CD4-positive, CD25-positive, alpha-beta regulatory T cell (primary cell): ENCODE results near the gene SLC30A7. TPM values are rescaled to one million over a fixed set of nuclear protein-coding genes. Genes with fewer than 3 reads are reported as not detected.
"Not testable (repeated sequence)": the region's sequence is repeated elsewhere in the genome, so short reads cannot be mapped to it uniquely, and the experiment has no call there.

Source experiments
- ATAC-seq, 2 donors: fragments of 150-1000 bp; cut with Tn5 transposase; one replicate each; pipeline ENCODE4 v1.10.0; 2021; ENCODE audit warnings: low read depth in 2 of 2, moderate number of reproducible peaks in 2 of 2, moderate library complexity in 1 of 2
- DNase-seq, 3 donors: peaks; one replicate each; pipeline versions ENCODE4 v3.0.0 to v3.0.0-alpha.2; 2012 to 2022; ENCODE audit warnings: mixed read lengths in 1 of 3
- H3K27ac ChIP-seq: one replicate; pipeline ENCODE4 v1.7.0; 2013; ENCODE audit warnings: mild to moderate bottlenecking, low read length; ENCODE audit not compliant: insufficient read depth, poor library complexity, severe bottlenecking
- H3K27me3 ChIP-seq: one replicate; pipeline ENCODE4 v1.7.0; 2013; ENCODE audit warnings: low read length; ENCODE audit not compliant: control insufficient read depth, insufficient read depth
- H3K36me3 ChIP-seq: one replicate; pipeline ENCODE4 v1.7.0; 2013; ENCODE audit warnings: mild to moderate bottlenecking, low read length, moderate library complexity; ENCODE audit not compliant: control insufficient read depth, insufficient read depth
- H3K4me1 ChIP-seq: 2 replicates; pipeline ENCODE4 v1.7.0; 2013; ENCODE audit warnings: mild to moderate bottlenecking, low read length; ENCODE audit not compliant: insufficient read depth, control insufficient read depth, poor library complexity, severe bottlenecking
- H3K4me3 ChIP-seq: one replicate; pipeline ENCODE4 v1.7.0; 2013; ENCODE audit warnings: low read depth, mild to moderate bottlenecking, low read length, moderate library complexity
- H3K9me3 ChIP-seq, 2 experiments: 1 replicate in 1 of 2; 2 replicates in 1 of 2; pipeline ENCODE4 v1.7.0; 2013; ENCODE audit warnings: low read length in 2 of 2, mild to moderate bottlenecking in 1 of 2, moderate library complexity in 1 of 2; ENCODE audit not compliant: control insufficient read depth in 2 of 2
- H3K27ac Mint-ChIP-seq, 3 donors: one replicate each; pipeline ENCODE4 v1.8.0; 2020 to 2022; ENCODE audit warnings: mild to moderate bottlenecking in 3 of 3, mixed read lengths in 3 of 3, moderate library complexity in 2 of 3
- H3K27me3 Mint-ChIP-seq: one replicate; pipeline ENCODE4 v1.8.0; 2022; ENCODE audit warnings: mild to moderate bottlenecking, mixed read lengths
- H3K36me3 Mint-ChIP-seq: one replicate; pipeline ENCODE4 v1.8.0; 2020; ENCODE audit warnings: mixed read lengths
- H3K4me1 Mint-ChIP-seq, 4 donors: one replicate each; pipeline ENCODE4 v1.8.0; 2020 to 2022; ENCODE audit warnings: mixed read lengths in 4 of 4, mild to moderate bottlenecking in 1 of 4
- H3K4me3 Mint-ChIP-seq, 4 donors: one replicate each; pipeline ENCODE4 v1.8.0; 2020 to 2022; ENCODE audit warnings: mild to moderate bottlenecking in 4 of 4, mixed read lengths in 4 of 4, moderate library complexity in 3 of 4
- H3K9me3 Mint-ChIP-seq, 7 donors: one replicate each; pipeline ENCODE4 v1.8.0; 2020 to 2022; ENCODE audit warnings: mixed read lengths in 7 of 7, mild to moderate bottlenecking in 3 of 7, moderate library complexity in 2 of 7
- polyA plus RNA-seq, 4 donors: library from polyadenylated mRNA; unstranded; fragments of 300-500 nt; fragmentation: Illumina TruSeq; gene quantifications; one replicate each; pipeline ENCODE4 v1.2.3, GENCODE V29; 2021
- total RNA-seq: library from RNA; stranded (reverse); gene quantifications from one replicate; pipeline ENCODE4 v1.2.3, GENCODE V29; 2022

The SLC30A7 gene, protein sequence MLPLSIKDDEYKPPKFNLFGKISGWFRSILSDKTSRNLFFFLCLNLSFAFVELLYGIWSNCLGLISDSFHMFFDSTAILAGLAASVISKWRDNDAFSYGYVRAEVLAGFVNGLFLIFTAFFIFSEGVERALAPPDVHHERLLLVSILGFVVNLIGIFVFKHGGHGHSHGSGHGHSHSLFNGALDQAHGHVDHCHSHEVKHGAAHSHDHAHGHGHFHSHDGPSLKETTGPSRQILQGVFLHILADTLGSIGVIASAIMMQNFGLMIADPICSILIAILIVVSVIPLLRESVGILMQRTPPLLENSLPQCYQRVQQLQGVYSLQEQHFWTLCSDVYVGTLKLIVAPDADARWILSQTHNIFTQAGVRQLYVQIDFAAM
- total RNA-seq (29.1 TPM), polyA plus RNA-seq (10 to 100 TPM; 12.8 to 16.8 (median 13.9) TPM)

GRCh38 chr1:100895540-100896480 is at the start of gene SLC30A7:
Gene SLC30A7 (plus strand): TSS chr1:100896090. CDS start chr1:100896263, 173 bp downstream.
- peak within 1 kb of the TSS; percentile 100 for H3K27ac Mint-ChIP-seq
- ATAC-seq (peak; percentile 78), DNase-seq (peak; percentile 89 to 95 (median 91))
- peaks cover 12 to 67% (median 44%) of the 10 kb centered on the region in 4 donors for H3K4me1 Mint-ChIP-seq
- Histone ChIP-seq H3K36me3 (peaks cover 21% of the 10 kb centered on the region), H3K4me1 (peaks cover 37% of the 10 kb centered on the region), H3K27me3 (no peaks in the 10 kb centered on the region), H3K9me3 (peaks cover 0 to 1% of the 10 kb centered on the region in 2 experiments), H3K27ac (peak within 1 kb of the TSS; percentile 98), H3K4me3 (peak within 1 kb of the TSS; percentile 95)
- peaks cover 0 to 11% (median 2%) of the 10 kb centered on the region in 7 donors for H3K9me3 Mint-ChIP-seq
- peaks cover 24% of the 10 kb centered on the region for H3K36me3 Mint-ChIP-seq
- peaks cover 6% of the 10 kb centered on the region for H3K27me3 Mint-ChIP-seq
- peak within 1 kb of the TSS; percentile 97 to 100 (median 98) for H3K4me3 Mint-ChIP-seq

DNA sequence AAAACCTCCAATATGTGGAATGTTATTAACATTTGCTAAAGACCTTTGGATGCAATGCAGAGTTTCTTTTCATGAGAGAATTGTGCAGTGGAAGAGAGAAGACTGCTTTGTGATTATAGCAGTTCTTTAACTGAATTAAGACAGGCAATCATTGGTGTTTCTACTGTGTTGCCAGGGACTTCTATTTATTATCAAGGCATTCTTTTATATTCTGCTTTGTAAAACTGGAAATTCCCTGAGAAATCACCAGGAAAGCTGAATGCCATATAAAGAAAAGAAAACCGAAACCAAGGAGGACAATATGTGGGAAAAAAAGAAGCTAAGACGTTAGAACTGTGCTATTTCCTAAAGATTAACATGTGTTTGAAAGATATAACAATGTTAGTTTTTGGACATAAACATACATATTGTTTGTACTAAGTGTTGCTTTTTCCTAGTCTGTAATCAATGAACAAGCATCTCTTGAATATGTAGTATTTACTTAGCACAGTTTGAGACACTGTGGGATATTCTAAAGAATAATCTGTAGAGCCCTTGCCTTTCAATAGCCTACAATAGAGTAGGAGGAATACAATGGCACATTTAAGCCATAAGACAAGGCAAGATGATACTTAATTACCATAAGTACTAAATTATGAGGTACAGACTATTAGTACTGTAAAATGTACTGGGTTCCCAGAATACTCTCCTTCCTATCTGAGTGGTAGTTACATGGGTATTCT is 48.4 kb upstream of the SLC30A7 start:
- no peak overlapping the region for H3K27ac Mint-ChIP-seq
- no peak for ATAC-seq
- no peak overlapping the region for H3K4me3 Mint-ChIP-seq

DNA sequence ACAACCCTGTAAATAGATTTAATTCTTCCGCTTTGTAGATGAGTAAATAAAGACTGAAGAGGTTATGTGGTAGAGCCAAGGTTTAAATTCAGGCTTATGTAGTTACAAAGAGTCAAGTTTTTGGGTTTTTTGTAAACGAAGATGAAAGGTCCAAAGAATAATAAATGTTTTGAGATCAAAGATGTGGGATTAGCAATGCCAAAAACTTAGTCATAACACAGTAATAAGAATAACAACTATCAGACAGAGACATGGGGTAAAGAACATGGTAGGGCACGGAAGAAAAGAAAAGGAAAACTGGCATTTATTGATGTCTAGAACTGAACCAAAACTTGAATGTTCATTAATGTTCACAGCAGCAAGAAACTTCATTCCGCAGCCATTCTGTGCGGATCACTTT is 44.2 kb upstream of the SLC30A7 start:
- no peak overlapping the region for H3K4me3 Mint-ChIP-seq

More for the DNA sequence above, 48.4 kb upstream of the SLC30A7 start:
- Histone ChIP-seq H3K27ac (no peak overlapping the region), H3K27me3 (peaks cover 22% of the 10 kb centered on the region), H3K9me3 (no peaks in the 10 kb centered on the region), H3K4me3 (no peak overlapping the region), H3K36me3 (no peaks in the 10 kb centered on the region), H3K4me1 (no peaks in the 10 kb centered on the region)
- DNase-seq: no peak
- peaks cover 0 to 9% (median 0%) of the 10 kb centered on the region in 7 donors for H3K9me3 Mint-ChIP-seq
- H3K4me1 Mint-ChIP-seq: no peaks in the 10 kb centered on the region
- no peaks in the 10 kb centered on the region for H3K36me3 Mint-ChIP-seq
- peaks cover 23% of the 10 kb centered on the region for H3K27me3 Mint-ChIP-seq

GRCh38 chr1:100852976-100853375 is 42.9 kb upstream of the SLC30A7 start:
- Histone ChIP-seq H3K27me3 (peaks cover 25% of the 10 kb centered on the region), H3K36me3 (no peaks in the 10 kb centered on the region), H3K27ac (no peak overlapping the region), H3K9me3 (no peaks in the 10 kb centered on the region), H3K4me1 (no peaks in the 10 kb centered on the region), H3K4me3 (no peak overlapping the region)
- DNase-seq: no peak
- Mint-ChIP-seq H3K36me3 (no peaks in the 10 kb centered on the region), H3K27ac (no peak overlapping the region), H3K9me3 (peaks cover 0 to 6% (median 1%) of the 10 kb centered on the region in 7 donors), H3K27me3 (peaks cover 39% of the 10 kb centered on the region), H3K4me3 (no peak overlapping the region), H3K4me1 (no peaks in the 10 kb centered on the region)
- no peak for ATAC-seq

More for the DNA sequence above, 44.2 kb upstream of the SLC30A7 start:
- Histone ChIP-seq H3K36me3 (no peaks in the 10 kb centered on the region), H3K4me1 (no peaks in the 10 kb centered on the region), H3K9me3 (no peaks in the 10 kb centered on the region), H3K27ac (no peak overlapping the region), H3K4me3 (no peak overlapping the region), H3K27me3 (peaks cover 28% of the 10 kb centered on the region)
- H3K4me1 Mint-ChIP-seq: no peaks in the 10 kb centered on the region
- no peak for ATAC-seq
- H3K9me3 Mint-ChIP-seq: peaks cover 0 to 6% (median 0%) of the 10 kb centered on the region in 7 donors
- H3K36me3 Mint-ChIP-seq: no peaks in the 10 kb centered on the region
- no peak overlapping the region for H3K27ac Mint-ChIP-seq
- no peak for DNase-seq
- H3K27me3 Mint-ChIP-seq: peaks cover 32% of the 10 kb centered on the region

DNA sequence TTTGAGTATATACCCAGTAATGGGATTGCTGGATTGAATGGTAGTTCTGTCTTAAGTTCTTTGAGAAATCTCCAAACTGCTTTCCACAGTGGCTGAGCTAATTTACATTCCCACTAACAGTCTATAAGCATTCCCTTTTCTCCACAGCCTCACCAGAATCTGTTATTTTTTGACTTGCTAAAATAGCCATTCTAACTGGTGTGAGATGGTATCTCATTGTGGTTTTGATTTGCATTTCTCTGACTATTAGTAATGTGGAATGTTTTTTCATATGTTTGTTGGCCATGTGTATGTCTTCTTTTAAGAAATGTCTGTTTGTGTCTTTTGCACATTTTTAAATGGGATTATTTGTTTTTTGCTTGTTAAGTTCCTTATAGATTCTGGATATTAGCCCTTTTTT is 40.8 kb upstream of the SLC30A7 start:
- DNase-seq, H3K4me1 ChIP-seq, H3K27ac Mint-ChIP-seq, H3K4me3 ChIP-seq, H3K36me3 Mint-ChIP-seq, H3K9me3 Mint-ChIP-seq, H3K4me3 Mint-ChIP-seq, H3K9me3 ChIP-seq, H3K4me1 Mint-ChIP-seq, H3K27ac ChIP-seq, H3K36me3 ChIP-seq, ATAC-seq: not testable (repeated sequence)
- H3K27me3 ChIP-seq: peaks cover 25% of the 10 kb centered on the region
- H3K27me3 Mint-ChIP-seq: peaks cover 55% of the 10 kb centered on the region

GRCh38 chr1:100860397-100860991 is 35.4 kb upstream of the SLC30A7 start:
- Mint-ChIP-seq H3K36me3 (no peaks in the 10 kb centered on the region), H3K4me3 (no peak overlapping the region), H3K27ac (no peak overlapping the region), H3K27me3 (peaks cover 42% of the 10 kb centered on the region), H3K9me3 (peaks cover 0 to 2% (median 0%) of the 10 kb centered on the region in 7 donors), H3K4me1 (no peaks in the 10 kb centered on the region)
- H3K27me3 ChIP-seq: peaks cover 26% of the 10 kb centered on the region
- H3K27ac ChIP-seq: no peak overlapping the region
- H3K4me1 ChIP-seq: no peaks in the 10 kb centered on the region
- no peaks in the 10 kb centered on the region for H3K36me3 ChIP-seq
- DNase-seq (no peak), ATAC-seq (no peak)
- H3K9me3 ChIP-seq: no peaks in the 10 kb centered on the region
- no peak overlapping the region for H3K4me3 ChIP-seq

GRCh38 chr1:100861379-100861778 is 34.5 kb upstream of the SLC30A7 start:
- peaks cover 36% of the 10 kb centered on the region for H3K27me3 Mint-ChIP-seq
- Histone ChIP-seq H3K4me3 (no peak overlapping the region), H3K27ac (no peak overlapping the region), H3K27me3 (peaks cover 21% of the 10 kb centered on the region), H3K4me1 (no peaks in the 10 kb centered on the region), H3K36me3 (no peaks in the 10 kb centered on the region), H3K9me3 (no peaks in the 10 kb centered on the region)
- DNase-seq (no peak), ATAC-seq (no peak)
- no peaks in the 10 kb centered on the region for H3K36me3 Mint-ChIP-seq
- H3K4me3 Mint-ChIP-seq: no peak overlapping the region
- H3K27ac Mint-ChIP-seq: no peak overlapping the region
- peaks cover 0 to 2% (median 0%) of the 10 kb centered on the region in 7 donors for H3K9me3 Mint-ChIP-seq
- H3K4me1 Mint-ChIP-seq: no peaks in the 10 kb centered on the region
